Measurements from ENCODE around the gene NR2E3. TPM values are rescaled to one million over a fixed set of nuclear protein-coding genes. Genes with fewer than 3 reads are reported as not detected.

The NR2E3 gene
- total RNA-seq, 4 donors from 2014 or later = not detected

DNA sequence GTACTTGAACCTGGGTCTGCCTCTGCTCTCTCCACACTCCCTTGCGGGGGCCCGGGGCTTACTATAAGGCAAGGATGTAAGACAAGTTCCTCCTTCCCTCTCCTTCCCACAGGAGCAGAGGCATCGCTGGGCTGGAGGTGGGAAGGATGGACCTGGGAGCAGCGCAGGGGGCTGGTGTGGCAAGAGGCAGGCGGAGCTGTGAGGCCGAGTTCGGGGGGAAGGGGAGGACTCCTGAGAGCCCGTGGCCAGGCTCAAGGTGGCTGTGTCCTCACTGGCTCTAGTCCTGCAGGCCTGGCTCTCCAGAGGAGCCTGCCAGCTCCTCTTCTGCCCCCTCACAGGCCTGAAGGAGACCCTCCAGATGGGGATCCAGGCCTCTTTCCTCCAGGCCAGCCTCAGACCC is 1.0 kb upstream of the NR2E3 start:
- no peak for DNase-seq
- Histone ChIP-seq H3K9me3 (no peaks in the 10 kb centered on the region), H3K27ac (no peak overlapping the region), H3K4me1 (peaks cover 0 to 3% of the 10 kb centered on the region in 2 donors), H3K4me3 (no peak overlapping the region), H3K36me3 (no peaks in the 10 kb centered on the region), H3K27me3 (no peaks in the 10 kb centered on the region)
- ATAC-seq = no peak
- TF ChIP-seq, protein P1, sequence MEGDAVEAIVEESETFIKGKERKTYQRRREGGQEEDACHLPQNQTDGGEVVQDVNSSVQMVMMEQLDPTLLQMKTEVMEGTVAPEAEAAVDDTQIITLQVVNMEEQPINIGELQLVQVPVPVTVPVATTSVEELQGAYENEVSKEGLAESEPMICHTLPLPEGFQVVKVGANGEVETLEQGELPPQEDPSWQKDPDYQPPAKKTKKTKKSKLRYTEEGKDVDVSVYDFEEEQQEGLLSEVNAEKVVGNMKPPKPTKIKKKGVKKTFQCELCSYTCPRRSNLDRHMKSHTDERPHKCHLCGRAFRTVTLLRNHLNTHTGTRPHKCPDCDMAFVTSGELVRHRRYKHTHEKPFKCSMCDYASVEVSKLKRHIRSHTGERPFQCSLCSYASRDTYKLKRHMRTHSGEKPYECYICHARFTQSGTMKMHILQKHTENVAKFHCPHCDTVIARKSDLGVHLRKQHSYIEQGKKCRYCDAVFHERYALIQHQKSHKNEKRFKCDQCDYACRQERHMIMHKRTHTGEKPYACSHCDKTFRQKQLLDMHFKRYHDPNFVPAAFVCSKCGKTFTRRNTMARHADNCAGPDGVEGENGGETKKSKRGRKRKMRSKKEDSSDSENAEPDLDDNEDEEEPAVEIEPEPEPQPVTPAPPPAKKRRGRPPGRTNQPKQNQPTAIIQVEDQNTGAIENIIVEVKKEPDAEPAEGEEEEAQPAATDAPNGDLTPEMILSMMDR (IDR thresholded peaks at IDR 0.05 in 4 of 5, conservative IDR thresholded peaks at IDR 0.05 in 1 of 5) = no peak
- TF ChIP-seq POLR2A (IDR thresholded peaks at IDR 0.05) = no peak
- in situ Hi-C loops (cut with MboI; ENCODE audit: low sequenced_read_pairs in 4 of 4) = loop anchor here in 3 of 4 donors (10.0 kb wide), 1 partner anchor 65 kb away; no protein-coding TSS in a partner anchor
- intact Hi-C loops (cut with DNase I; ENCODE audit: low total_unique reads) = no loop called here

DNA sequence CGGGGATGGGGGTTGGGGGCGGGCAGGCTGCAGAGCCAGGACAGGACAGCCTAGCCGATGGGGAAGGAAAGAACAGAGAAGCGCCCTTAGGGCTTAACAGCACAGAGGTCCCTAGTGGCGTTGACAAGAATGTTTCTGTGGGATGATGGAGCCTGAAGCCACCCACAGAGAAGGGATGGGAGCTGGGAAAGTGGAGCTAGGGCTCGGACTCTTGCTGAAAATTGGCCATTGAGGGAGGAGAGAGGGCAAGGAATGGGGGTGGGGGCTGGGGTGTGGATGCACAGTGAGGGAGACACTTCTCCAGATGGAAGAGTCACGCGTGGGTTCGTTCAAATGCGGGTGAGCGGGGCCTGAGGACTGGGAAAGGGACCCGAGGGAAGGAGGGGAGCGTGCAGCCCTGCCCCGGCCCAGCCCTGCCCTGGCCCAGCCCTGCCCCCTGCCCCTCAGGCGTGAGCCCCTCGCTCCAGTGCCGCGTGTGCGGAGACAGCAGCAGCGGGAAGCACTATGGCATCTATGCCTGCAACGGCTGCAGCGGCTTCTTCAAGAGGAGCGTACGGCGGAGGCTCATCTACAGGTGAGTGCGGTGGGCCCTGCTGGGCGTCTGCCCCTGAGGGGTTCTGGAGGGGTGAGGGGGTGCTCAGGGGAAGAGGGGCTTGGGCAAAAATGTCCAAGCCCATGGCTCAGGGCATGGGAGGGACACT is 832 bp downstream of the NR2E3 start:
- no peak for TF ChIP-seq POLR2A (IDR thresholded peaks at IDR 0.05)
- TF ChIP-seq, protein P1 (IDR thresholded peaks at IDR 0.05 in 4 of 5, conservative IDR thresholded peaks at IDR 0.05 in 1 of 5) = no peak
- H3K27me3 ChIP-seq = no peaks in the 10 kb centered on the region
- in situ Hi-C loops (cut with MboI; ENCODE audit: low sequenced_read_pairs in 4 of 4) (no loop called here), intact Hi-C loops (cut with DNase I; ENCODE audit: low total_unique reads) (no loop called here)
- H3K9me3 ChIP-seq = no peaks in the 10 kb centered on the region
- H3K36me3 ChIP-seq = no peaks in the 10 kb centered on the region
- ATAC-seq = no peak
- no peak overlapping the region for H3K4me3 ChIP-seq
- DNase-seq = no peak
- no peak overlapping the region for H3K27ac ChIP-seq
- H3K4me1 ChIP-seq = peaks cover 0 to 3% of the 10 kb centered on the region in 2 donors

DNA sequence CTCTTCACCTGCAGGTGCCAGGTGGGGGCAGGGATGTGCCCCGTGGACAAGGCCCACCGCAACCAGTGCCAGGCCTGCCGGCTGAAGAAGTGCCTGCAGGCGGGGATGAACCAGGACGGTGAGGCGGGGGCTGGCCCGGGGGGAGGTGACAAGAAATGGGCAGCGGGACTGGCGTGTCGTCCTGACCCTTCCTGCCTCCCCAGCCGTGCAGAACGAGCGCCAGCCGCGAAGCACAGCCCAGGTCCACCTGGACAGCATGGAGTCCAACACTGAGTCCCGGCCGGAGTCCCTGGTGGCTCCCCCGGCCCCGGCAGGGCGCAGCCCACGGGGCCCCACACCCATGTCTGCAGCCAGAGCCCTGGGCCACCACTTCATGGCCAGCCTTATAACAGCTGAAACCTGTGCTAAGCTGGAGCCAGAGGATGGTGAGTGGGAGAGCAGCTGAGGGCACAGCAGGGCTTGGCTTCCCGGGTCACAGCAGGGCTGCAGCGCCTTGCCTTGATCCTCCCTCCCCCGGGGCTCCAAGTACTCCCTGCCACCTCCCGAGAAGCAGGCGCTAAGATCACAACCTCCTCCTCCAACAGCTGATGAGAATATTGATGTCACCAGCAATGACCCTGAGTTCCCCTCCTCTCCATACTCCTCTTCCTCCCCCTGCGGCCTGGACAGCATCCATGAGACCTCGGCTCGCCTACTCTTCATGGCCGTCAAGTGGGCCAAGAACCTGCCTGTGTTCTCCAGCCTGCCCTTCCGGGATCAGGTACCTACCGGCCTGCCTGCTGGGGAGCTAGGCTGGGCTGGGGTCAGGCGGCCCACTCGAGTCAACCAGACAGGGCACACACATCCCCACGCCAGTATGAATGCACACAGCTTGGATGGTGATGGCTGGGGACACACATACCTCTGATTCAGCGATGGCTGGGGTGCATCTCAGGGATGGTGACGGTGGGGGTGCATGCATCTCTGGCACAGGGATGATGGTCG is 1.7 kb downstream of the NR2E3 start:
- Histone ChIP-seq H3K4me1 (peaks cover 0 to 3% of the 10 kb centered on the region in 2 donors), H3K4me3 (no peak overlapping the region), H3K9me3 (no peaks in the 10 kb centered on the region), H3K27ac (no peak overlapping the region), H3K36me3 (no peaks in the 10 kb centered on the region), H3K27me3 (no peaks in the 10 kb centered on the region)
- no peak for DNase-seq
- TF ChIP-seq, protein P1 (IDR thresholded peaks at IDR 0.05 in 4 of 5, conservative IDR thresholded peaks at IDR 0.05 in 1 of 5) = no peak
- no peak for TF ChIP-seq POLR2A (IDR thresholded peaks at IDR 0.05)
- intact Hi-C loops (cut with DNase I; ENCODE audit: low total_unique reads) = no loop called here
- in situ Hi-C loops (cut with MboI; ENCODE audit: low sequenced_read_pairs in 4 of 4) = no loop called here
- ATAC-seq = no peak

DNA sequence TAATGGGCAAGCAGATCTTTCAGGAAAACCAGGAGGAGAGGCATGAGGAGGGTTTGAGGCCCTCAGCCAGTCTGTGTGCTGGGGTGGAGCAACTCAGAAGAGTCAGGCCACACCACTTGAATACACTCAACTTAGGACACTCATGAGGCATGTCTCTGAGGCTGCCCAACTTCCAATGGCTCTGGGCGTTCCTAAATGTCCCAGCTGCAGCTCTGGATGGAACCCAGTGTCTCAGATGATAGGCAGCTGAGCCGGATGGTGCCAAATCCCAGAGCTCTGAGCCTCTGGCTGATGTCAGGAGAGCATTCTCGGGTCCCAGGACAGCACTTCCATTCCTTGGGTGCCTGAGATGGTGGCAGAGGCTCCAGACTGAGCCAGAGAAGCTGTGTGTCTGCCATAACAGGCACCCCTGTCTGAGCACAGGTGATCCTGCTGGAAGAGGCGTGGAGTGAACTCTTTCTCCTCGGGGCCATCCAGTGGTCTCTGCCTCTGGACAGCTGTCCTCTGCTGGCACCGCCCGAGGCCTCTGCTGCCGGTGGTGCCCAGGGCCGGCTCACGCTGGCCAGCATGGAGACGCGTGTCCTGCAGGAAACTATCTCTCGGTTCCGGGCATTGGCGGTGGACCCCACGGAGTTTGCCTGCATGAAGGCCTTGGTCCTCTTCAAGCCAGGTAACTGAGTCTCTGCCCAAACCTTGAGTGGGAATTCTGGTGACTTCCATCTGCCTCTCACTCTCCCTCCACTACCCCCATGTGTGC is 2.8 kb downstream of the NR2E3 start:
- in situ Hi-C loops (cut with MboI; ENCODE audit: low sequenced_read_pairs in 4 of 4) = no loop called here
- no peaks in the 10 kb centered on the region for H3K36me3 ChIP-seq
- no peak for TF ChIP-seq POLR2A (IDR thresholded peaks at IDR 0.05)
- intact Hi-C loops (cut with DNase I; ENCODE audit: low total_unique reads) = no loop called here
- no peaks in the 10 kb centered on the region for H3K9me3 ChIP-seq
- H3K27me3 ChIP-seq = no peaks in the 10 kb centered on the region
- H3K27ac ChIP-seq = no peak overlapping the region
- no peak overlapping the region for H3K4me3 ChIP-seq
- DNase-seq (peak in 1 of 2 donors; percentile 28), ATAC-seq (peak; percentile 63 to 76)
- peaks cover 0 to 3% of the 10 kb centered on the region in 2 donors for H3K4me1 ChIP-seq

Data from gastrocnemius medialis (tissue), 4 donors.